K562 (cell line): ENCODE measurements around the gene ADIPOR2. TPM values are rescaled to one million over a fixed set of nuclear protein-coding genes. Genes with fewer than 3 reads are reported as not detected.

Experiments used
- ATAC-seq: fragments of 200-7000 bp; cut with Tn5 transposase; 3 replicates; pipeline ENCODE4 v1.9.1; 2020; ENCODE audit warnings: moderate library complexity
- BruUV-seq: library from RNA; stranded (reverse); fragments of 400-500 nt; replicated peaks from 2 replicates; lab custom pipeline; 2021; lab: Mats Ljungman, UMichigan
- CTCF ChIA-PET: fragments of 300-600 bp; formaldehyde crosslinking; extraction: SDS; loops from one replicate; lab custom pipeline; 2021; ENCODE audit warnings: low intra/inter-chr PET ratio; lab: Yijun Ruan, JAX
- POLR2A ChIA-PET: fragments of 300-600, 350-650 bp; sonication (Branson Sonifier 250); formaldehyde crosslinking; extraction: SDS; loops from one replicate; lab custom pipeline; 2021; ENCODE audit warnings: antibody characterized with exemption, inconsistent platforms; lab: Yijun Ruan, JAX
- DNase-seq, 4 experiments: peaks; one replicate each; pipeline versions ENCODE4 v3.0.0 to v3.0.0-alpha.2; 2011 to 2018; ENCODE audit warnings: low spot score in 3 of 4, mixed read lengths in 3 of 4; ENCODE audit errors: extremely low read depth in 1 of 4
- FAIRE-seq: peaks from 2 replicates; lab custom pipeline; 2011; peaks lifted over from hg19 to GRCh38; lab: Jason Lieb, UNC
- H2AFZ ChIP-seq: 2 replicates; pipeline ENCODE4 v1.6.0; 2011; ENCODE audit warnings: low read depth, low read length, control low read depth, inconsistent platforms
- H3K27ac ChIP-seq: fragments of 200-600 bp; 3 replicates; pipeline ENCODE4 v1.8.0; 2011; ENCODE audit warnings: low read depth, mild to moderate bottlenecking, control low read depth, inconsistent platforms, low read length, moderate library complexity, mixed read lengths; ENCODE audit errors: extremely low read depth
- H3K27me3 ChIP-seq, 2 experiments: fragments of 300-600 bp in 1 of 2; 2 replicates in 1 of 2; 3 replicates in 1 of 2; pipeline versions ENCODE4 v1.6.0 to v1.8.0; 2011; ENCODE audit warnings: inconsistent platforms in 2 of 2, low read length in 2 of 2, mild to moderate bottlenecking in 1 of 2, mixed read lengths in 1 of 2, moderate library complexity in 1 of 2; ENCODE audit not compliant: control insufficient read depth in 2 of 2, insufficient read depth in 2 of 2
- H3K36me3 ChIP-seq: fragments of 300-600 bp; 3 replicates; pipeline ENCODE4 v1.8.0; 2011; ENCODE audit warnings: mild to moderate bottlenecking, low read length, inconsistent platforms; ENCODE audit not compliant: control insufficient read depth, insufficient read depth
- H3K4me1 ChIP-seq, 2 experiments: fragments of 200-600 bp in 1 of 2; replicated peaks in 1 of 2; 2 replicates in 1 of 2; 3 replicates in 1 of 2; pipeline versions ENCODE4 v1.5.1 to v1.8.0; 2011; ENCODE audit warnings: inconsistent platforms in 2 of 2, low read length in 2 of 2, mild to moderate bottlenecking in 1 of 2, mixed read lengths in 1 of 2, moderate library complexity in 1 of 2; ENCODE audit not compliant: control insufficient read depth in 2 of 2, insufficient read depth in 2 of 2
- H3K4me2 ChIP-seq: 2 replicates; pipeline ENCODE4 v1.6.1; 2011; ENCODE audit warnings: low read length, control low read depth, inconsistent platforms, mixed read lengths; ENCODE audit not compliant: insufficient read depth
- H3K4me3 ChIP-seq: fragments of 200-600 bp; sonication (generic), shearing (Covaris generic); 2 replicates; pipeline ENCODE4 v1.5.1; 2016; ENCODE audit warnings: control low read depth, inconsistent platforms
- H3K79me2 ChIP-seq: fragments of 200-600 bp; 3 replicates; pipeline ENCODE4 v1.8.0; 2011; ENCODE audit warnings: low read length, inconsistent platforms; ENCODE audit not compliant: control insufficient read depth, insufficient read depth
- H3K9ac ChIP-seq, 2 experiments: 2 replicates each; pipeline versions ENCODE4 v1.6.0 to v1.6.1; 2011; ENCODE audit warnings: low read depth in 2 of 2, low read length in 2 of 2, control low read depth in 1 of 2, inconsistent platforms in 1 of 2, mild to moderate bottlenecking in 1 of 2, mixed read lengths in 1 of 2; ENCODE audit not compliant: insufficient read depth in 1 of 2
- H3K9me1 ChIP-seq: one replicate; pipeline ENCODE4 v1.6.0; 2011; ENCODE audit warnings: inconsistent platforms, mild to moderate bottlenecking, low read length, moderate library complexity; ENCODE audit not compliant: control insufficient read depth, insufficient read depth
- H3K9me3 ChIP-seq: replicated peaks from 2 replicates; pipeline ENCODE4 v1.5.1; 2011; ENCODE audit warnings: low read depth, low read length, inconsistent platforms; ENCODE audit not compliant: control insufficient read depth, insufficient read depth
- H4K20me1 ChIP-seq: replicated peaks from 2 replicates; pipeline ENCODE4 v1.6.1; 2011; ENCODE audit warnings: low read length, inconsistent platforms, mixed read lengths; ENCODE audit not compliant: control insufficient read depth, insufficient read depth
- CTBP1 ChIP-seq: fragments of 450-650 bp; IDR thresholded peaks from 2 replicates; pipeline ENCODE4 v1.6.1; 2016; ENCODE audit warnings: borderline replicate concordance
- DNMT1 ChIP-seq: fragments of 450-650 bp; IDR thresholded peaks from 2 replicates; pipeline ENCODE4 v1.6.1; 2016; ENCODE audit warnings: antibody characterized with exemption, mild to moderate bottlenecking
- HNRNPL ChIP-seq: fragments of 200-400 bp; formaldehyde crosslinking; IDR thresholded peaks from 2 replicates; pipeline ENCODE4 v1.6.1; 2017; ENCODE audit warnings: low read depth, mild to moderate bottlenecking, low read length
- KAT2B ChIP-seq: IDR thresholded peaks from one replicate; pipeline ENCODE4 v1.6.1; 2012; ENCODE audit warnings: low read depth, mild to moderate bottlenecking, control low read depth, inconsistent platforms, low read length, moderate library complexity
- KLF1 ChIP-seq: fragments of 450-650 bp; IDR thresholded peaks from 2 replicates; pipeline ENCODE4 v1.6.1; 2016; ENCODE audit warnings: missing genetic modification characterization, missing compliant biosample characterization
- KLF13 ChIP-seq: fragments of 450-650 bp; IDR thresholded peaks from 2 replicates; pipeline ENCODE4 v1.6.1; 2016; ENCODE audit warnings: missing genetic modification characterization, low read depth, mild to moderate bottlenecking, missing compliant biosample characterization, moderate library complexity, borderline replicate concordance
- MCM3 ChIP-seq: fragments of 450-650 bp; IDR thresholded peaks from 2 replicates; pipeline ENCODE4 v1.6.1; 2016
- NFYB ChIP-seq: IDR thresholded peaks from 2 replicates; pipeline ENCODE4 v1.6.1; 2011; ENCODE audit warnings: mild to moderate bottlenecking, moderate library complexity; ENCODE audit not compliant: insufficient read length; ENCODE audit errors: extremely low read depth
- PHB ChIP-seq: fragments of 250-450 bp; sonication (Bioruptor Pico); IDR thresholded peaks from 2 replicates; pipeline ENCODE4 v1.5.0; 2021
- PHTF2 ChIP-seq: fragments of 250-450 bp; sonication (Bioruptor Pico); IDR thresholded peaks from 2 replicates; pipeline ENCODE4 v1.5.0; 2021; ENCODE audit warnings: mild to moderate bottlenecking
- PTBP1 ChIP-seq: fragments of 200-400 bp; formaldehyde crosslinking; IDR thresholded peaks from 2 replicates; pipeline ENCODE4 v1.6.1; 2017; ENCODE audit warnings: low read depth, low read length
- RNF2 ChIP-seq: sonication (generic); IDR thresholded peaks from 2 replicates; pipeline ENCODE4 v1.6.1; 2016
- XRCC5 ChIP-seq: fragments of 200-400 bp; formaldehyde crosslinking; IDR thresholded peaks from 2 replicates; pipeline ENCODE4 v1.6.1; 2017; ENCODE audit warnings: low read depth, mild to moderate bottlenecking, low read length
- YBX1 ChIP-seq: fragments of 450-650 bp; IDR thresholded peaks from 2 replicates; pipeline ENCODE4 v1.7.1; 2016; ENCODE audit warnings: mild to moderate bottlenecking
- ZNF232 ChIP-seq: sonication (generic); formaldehyde crosslinking; IDR thresholded peaks from 2 replicates; pipeline ENCODE4 v1.8.0; 2022; ENCODE audit warnings: mild to moderate bottlenecking, missing genetic modification reagents
- ZNF408 ChIP-seq: fragments of 250-450 bp; sonication (Bioruptor Pico); IDR thresholded peaks from 2 replicates; pipeline ENCODE4 v1.4.0; 2020; ENCODE audit warnings: low read depth, mild to moderate bottlenecking, moderate library complexity
- WGBS: fragments of 100-300 bp; shearing (Covaris generic); methylation state at CpG from one replicate; pipeline ENCODE4 v1.1.6; 2016; ENCODE audit warnings: low coverage, mixed read lengths; ENCODE audit not compliant: insufficient coverage; ENCODE audit errors: missing lambda C conversion rate; 5-methylcytosine and 5-hydroxymethylcytosine counted together
- in situ Hi-C: fragments of 300-500 bp; cut with MboI; formaldehyde crosslinking; loops from 4 replicates; pipeline ENCODE4 v1.15.0; 2018; ENCODE audit warnings: inconsistent platforms, mixed read lengths
- intact Hi-C: fragments of 100-400 bp; cut with micrococcal nuclease; formaldehyde crosslinking; loops from 2 replicates; pipeline ENCODE4 v1.14.2; 2022
- polyA plus RNA-seq, 8 experiments: library from polyadenylated mRNA; depleted of rRNA in 4 of 8; stranded (reverse) in 5 of 8; unstranded in 3 of 8; fragments of >200 nt; fragmentation: Nextera tagmentation in 2 of 8; fragmentation: Illumina TruSeq in 1 of 8; extraction: Ambion mirVana in 2 of 8; extraction: Trizol in 1 of 8; gene quantifications; 2 replicates each; pipeline versions ENCODE4 v1.2.1 to v1.2.3, GENCODE V29; 2011 to 2014; ENCODE audit warnings: inconsistent platforms in 1 of 8, missing spikeins in 1 of 8
- total RNA-seq, 7 experiments: library from RNA; depleted of rRNA in 6 of 7; stranded (reverse); fragments of >200 nt in 6 of 7; fragmentation: Illumina TruSeq in 2 of 7; extraction: Trizol in 2 of 7; gene quantifications; 2 replicates each; pipeline versions ENCODE4 v1.2.1 to v1.2.3, GENCODE V29; 2011 to 2021; ENCODE audit warnings: low replicate concordance in 1 of 7
- TF ChIP-seq, protein P1 (sequence below): sonication (generic); formaldehyde crosslinking; IDR thresholded peaks from 2 replicates; pipeline ENCODE4 v1.8.0; 2022; ENCODE audit warnings: missing genetic modification reagents, mild to moderate bottlenecking, moderate library complexity, borderline replicate concordance
- TF ChIP-seq, protein P2 (sequence below): fragments of 450-650 bp; formaldehyde crosslinking; IDR thresholded peaks from 2 replicates; pipeline ENCODE4 v1.4.0; 2022; ENCODE audit warnings: missing genetic modification characterization
- TF ChIP-seq, protein P3 (sequence below): sonication (generic); formaldehyde crosslinking; IDR thresholded peaks from 2 replicates; pipeline ENCODE4 v1.8.0; 2022; ENCODE audit warnings: mild to moderate bottlenecking, missing genetic modification reagents
- TF ChIP-seq, protein P4 (sequence below): sonication (generic); formaldehyde crosslinking; IDR thresholded peaks from 2 replicates; pipeline ENCODE4 v1.4.0; 2020; ENCODE audit warnings: mild to moderate bottlenecking, missing genetic modification reagents

Gene ADIPOR2
- total and polyA plus RNA-seq, 9 of the 15 experiments (the other 6 are each of a cell fraction or from before 2014, with no cell fraction given), result 10.9 to 63.5 (median 46.0) TPM

DNA sequence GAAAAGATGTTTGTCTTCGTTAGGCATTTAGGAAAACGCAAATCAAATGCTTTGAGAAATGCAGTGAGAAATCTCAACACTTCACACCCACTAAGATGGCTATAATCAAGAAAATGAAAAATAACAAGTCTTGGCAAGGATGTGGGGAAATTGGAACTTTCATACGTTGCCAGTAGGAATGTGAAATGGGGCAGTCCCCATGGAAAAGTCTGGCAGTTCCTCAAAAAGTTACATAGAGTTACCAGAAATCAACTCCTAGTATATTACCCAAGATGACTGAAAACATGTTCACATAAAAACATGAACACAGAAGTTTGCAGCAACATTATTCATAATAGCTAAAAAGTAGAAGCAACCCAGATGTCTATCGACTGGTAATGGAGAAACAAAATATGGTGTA, 88.0 kb downstream of the ADIPOR2 start:
- ATAC-seq (no peak), FAIRE-seq (no peak)
- Histone ChIP-seq H3K9ac (no peak overlapping the region), H3K36me3 (peaks cover 81% of the 10 kb centered on the region), H3K9me1 (peaks cover 3% of the 10 kb centered on the region), H3K27ac (no peak overlapping the region)
- in situ Hi-C loops, result no loop called here
- TF ChIP-seq, protein P1, sequence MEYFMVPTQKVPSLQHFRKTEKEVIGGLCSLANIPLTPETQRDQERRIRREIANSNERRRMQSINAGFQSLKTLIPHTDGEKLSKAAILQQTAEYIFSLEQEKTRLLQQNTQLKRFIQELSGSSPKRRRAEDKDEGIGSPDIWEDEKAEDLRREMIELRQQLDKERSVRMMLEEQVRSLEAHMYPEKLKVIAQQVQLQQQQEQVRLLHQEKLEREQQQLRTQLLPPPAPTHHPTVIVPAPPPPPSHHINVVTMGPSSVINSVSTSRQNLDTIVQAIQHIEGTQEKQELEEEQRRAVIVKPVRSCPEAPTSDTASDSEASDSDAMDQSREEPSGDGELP (CRISPR knock-in tag), result no peak
- TF ChIP-seq, protein P2, sequence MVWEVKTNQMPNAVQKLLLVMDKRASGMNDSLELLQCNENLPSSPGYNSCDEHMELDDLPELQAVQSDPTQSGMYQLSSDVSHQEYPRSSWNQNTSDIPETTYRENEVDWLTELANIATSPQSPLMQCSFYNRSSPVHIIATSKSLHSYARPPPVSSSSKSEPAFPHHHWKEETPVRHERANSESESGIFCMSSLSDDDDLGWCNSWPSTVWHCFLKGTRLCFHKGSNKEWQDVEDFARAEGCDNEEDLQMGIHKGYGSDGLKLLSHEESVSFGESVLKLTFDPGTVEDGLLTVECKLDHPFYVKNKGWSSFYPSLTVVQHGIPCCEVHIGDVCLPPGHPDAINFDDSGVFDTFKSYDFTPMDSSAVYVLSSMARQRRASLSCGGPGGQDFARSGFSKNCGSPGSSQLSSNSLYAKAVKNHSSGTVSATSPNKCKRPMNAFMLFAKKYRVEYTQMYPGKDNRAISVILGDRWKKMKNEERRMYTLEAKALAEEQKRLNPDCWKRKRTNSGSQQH (CRISPR knock-in tag), result no peak
- TF ChIP-seq KLF1 (tag) (no peak), CTBP1 (no peak), PTBP1 (no peak), MCM3 (no peak), PHB (CRISPR knock-in tag) (no peak), KAT2B (no peak), KLF13 (no peak), ZNF408 (CRISPR knock-in tag) (no peak), DNMT1 (no peak), XRCC5 (no peak), YBX1 (no peak), NFYB (no peak), HNRNPL (no peak), RNF2 (no peak), PHTF2 (CRISPR knock-in tag) (no peak), ZNF232 (CRISPR knock-in tag) (no peak)
- TF ChIP-seq, protein P3, sequence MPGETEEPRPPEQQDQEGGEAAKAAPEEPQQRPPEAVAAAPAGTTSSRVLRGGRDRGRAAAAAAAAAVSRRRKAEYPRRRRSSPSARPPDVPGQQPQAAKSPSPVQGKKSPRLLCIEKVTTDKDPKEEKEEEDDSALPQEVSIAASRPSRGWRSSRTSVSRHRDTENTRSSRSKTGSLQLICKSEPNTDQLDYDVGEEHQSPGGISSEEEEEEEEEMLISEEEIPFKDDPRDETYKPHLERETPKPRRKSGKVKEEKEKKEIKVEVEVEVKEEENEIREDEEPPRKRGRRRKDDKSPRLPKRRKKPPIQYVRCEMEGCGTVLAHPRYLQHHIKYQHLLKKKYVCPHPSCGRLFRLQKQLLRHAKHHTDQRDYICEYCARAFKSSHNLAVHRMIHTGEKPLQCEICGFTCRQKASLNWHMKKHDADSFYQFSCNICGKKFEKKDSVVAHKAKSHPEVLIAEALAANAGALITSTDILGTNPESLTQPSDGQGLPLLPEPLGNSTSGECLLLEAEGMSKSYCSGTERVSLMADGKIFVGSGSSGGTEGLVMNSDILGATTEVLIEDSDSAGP, result no peak
- TF ChIP-seq, protein P4, sequence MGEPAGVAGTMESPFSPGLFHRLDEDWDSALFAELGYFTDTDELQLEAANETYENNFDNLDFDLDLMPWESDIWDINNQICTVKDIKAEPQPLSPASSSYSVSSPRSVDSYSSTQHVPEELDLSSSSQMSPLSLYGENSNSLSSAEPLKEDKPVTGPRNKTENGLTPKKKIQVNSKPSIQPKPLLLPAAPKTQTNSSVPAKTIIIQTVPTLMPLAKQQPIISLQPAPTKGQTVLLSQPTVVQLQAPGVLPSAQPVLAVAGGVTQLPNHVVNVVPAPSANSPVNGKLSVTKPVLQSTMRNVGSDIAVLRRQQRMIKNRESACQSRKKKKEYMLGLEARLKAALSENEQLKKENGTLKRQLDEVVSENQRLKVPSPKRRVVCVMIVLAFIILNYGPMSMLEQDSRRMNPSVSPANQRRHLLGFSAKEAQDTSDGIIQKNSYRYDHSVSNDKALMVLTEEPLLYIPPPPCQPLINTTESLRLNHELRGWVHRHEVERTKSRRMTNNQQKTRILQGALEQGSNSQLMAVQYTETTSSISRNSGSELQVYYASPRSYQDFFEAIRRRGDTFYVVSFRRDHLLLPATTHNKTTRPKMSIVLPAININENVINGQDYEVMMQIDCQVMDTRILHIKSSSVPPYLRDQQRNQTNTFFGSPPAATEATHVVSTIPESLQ (CRISPR knock-in tag), result no peak
- TF ChIP-seq, all 486 proteins: peak for 0
- Histone ChIP-seq H3K4me2 (no peak overlapping the region), H3K4me1 (peaks cover 0 to 4% of the 10 kb centered on the region in 2 experiments; a peak in 2 of 5 replicates), H2AFZ (no peak overlapping the region), H3K79me2 (peaks cover 21% of the 10 kb centered on the region; the same call in 2 of the 3 replicates), H3K27me3 (no peaks in the 10 kb centered on the region), H4K20me1 (peaks cover 6% of the 10 kb centered on the region), H3K4me3 (no peak overlapping the region), H3K9me3 (no peaks in the 10 kb centered on the region)
- POLR2A ChIA-PET, result no interaction called here
- BruUV-seq, result no TSS peak
- no peak for DNase-seq
- CTCF ChIA-PET, result no interaction called here
- intact Hi-C loops, result no loop called here
- 87% methylated on average over 4 of the region's 4 CpGs for WGBS
